GM12891 (cell line): ENCODE data around the gene SHB.

Experiments used
- PAX5 ChIP-seq: IDR thresholded peaks from 2 replicates; pipeline ENCODE4 v1.6.1; 2011; ENCODE audit warnings: low read length, moderate library complexity, mild to moderate bottlenecking; ENCODE audit not compliant: insufficient read depth, severe bottlenecking
- POLR2A ChIP-seq: IDR thresholded peaks from 2 replicates; pipeline ENCODE4 v1.6.1; 2011; ENCODE audit warnings: low read depth, low read length, control low read depth
- POLR2AphosphoS5 ChIP-seq: IDR thresholded peaks from 2 replicates; pipeline ENCODE4 v1.6.1; 2011; ENCODE audit warnings: low read depth, low read length, control low read depth
- SPI1 ChIP-seq: IDR thresholded peaks from 2 replicates; pipeline ENCODE4 v1.6.1; 2011; ENCODE audit warnings: low read depth, low read length, control low read depth
- TAF1 ChIP-seq: IDR thresholded peaks from 2 replicates; pipeline ENCODE4 v1.6.1; 2011; ENCODE audit warnings: low read depth, low read length, control low read depth

- TF ChIP-seq POLR2A (no peak), POLR2AphosphoS5 (no peak), TAF1 (no peak), SPI1 (no peak), PAX5 (no peak)
These were observed 198.8 kb downstream of the SHB start for GRCh38 chr9:37870081-37870798.
